ENCODE results near the gene SORBS1. TPM values are rescaled to one million over a fixed set of nuclear protein-coding genes. Genes with fewer than 3 reads are reported as not detected.

Gene SORBS1
- polyA plus RNA-seq, 1 donor from 2014 or later, result 39.5 TPM

- Histone ChIP-seq H3K4me3 (ENCODE audit: low read length) (no peak overlapping the region), H3K27ac (ENCODE audit: low read length) (no peak overlapping the region), H3F3A (ENCODE audit: insufficient read depth, low read length, poor library complexity, severe bottlenecking) (no peaks in the 10 kb centered on the region), H3K9me3 (ENCODE audit: low read length) (no peaks in the 10 kb centered on the region), H3K36me3 (ENCODE audit: insufficient read depth, low read length) (no peaks in the 10 kb centered on the region), H3K4me2 (ENCODE audit: low read length) (no peak overlapping the region), H4K20me1 (ENCODE audit: insufficient read depth) (no peaks in the 10 kb centered on the region), H3K9me2 (ENCODE audit: insufficient read depth, low read length) (no peaks in the 10 kb centered on the region), H3K9ac (ENCODE audit: low read length) (no peak overlapping the region), H2AFZ (ENCODE audit: low read depth, low read length) (no peak overlapping the region), H3K79me2 (replicated peaks; ENCODE audit: insufficient read depth, low read length) (no peaks in the 10 kb centered on the region), H3K27me3 (ENCODE audit: insufficient read depth, low read depth, low read length) (no peaks in the 10 kb centered on the region)
- TF ChIP-seq POLR2AphosphoS5 (IDR thresholded peaks at IDR 0.05) (no peak), REST (IDR thresholded peaks at IDR 0.05; ENCODE audit: borderline replicate concordance) (no peak), EZH2 (IDR thresholded peaks at IDR 0.05; ENCODE audit: borderline replicate concordance, insufficient read depth, low read length, poor library complexity, severe bottlenecking) (no peak), MXI1 (conservative IDR thresholded peaks at IDR 0.05; ENCODE audit: poor library complexity, severe bottlenecking) (no peak), CTCF (IDR thresholded peaks at IDR 0.05; ENCODE audit: poor library complexity, severe bottlenecking) (no peak), RAD21 (conservative IDR thresholded peaks at IDR 0.05) (no peak), SMC3 (conservative IDR thresholded peaks at IDR 0.05; ENCODE audit: poor library complexity) (no peak), TAF1 (IDR thresholded peaks at IDR 0.05; ENCODE audit: low read depth) (no peak), EP300 (conservative IDR thresholded peaks at IDR 0.05; ENCODE audit: poor library complexity, severe bottlenecking) (no peak)
These were observed 67.3 kb downstream of the SORBS1 start for GRCh38 chr10:95493862-95494261.

- Histone ChIP-seq H3K9me2 (ENCODE audit: insufficient read depth, low read length) (no peaks in the 10 kb centered on the region), H3K9ac (ENCODE audit: low read length) (no peak overlapping the region), H3K27me3 (ENCODE audit: insufficient read depth, low read depth, low read length) (no peaks in the 10 kb centered on the region), H2AFZ (ENCODE audit: low read depth, low read length) (no peak overlapping the region), H3K27ac (ENCODE audit: low read length) (no peak overlapping the region), H3K36me3 (ENCODE audit: insufficient read depth, low read length) (no peaks in the 10 kb centered on the region), H4K20me1 (ENCODE audit: insufficient read depth) (no peaks in the 10 kb centered on the region), H3F3A (ENCODE audit: insufficient read depth, low read length, poor library complexity, severe bottlenecking) (no peaks in the 10 kb centered on the region), H3K4me2 (ENCODE audit: low read length) (no peak overlapping the region), H3K79me2 (replicated peaks; ENCODE audit: insufficient read depth, low read length) (no peaks in the 10 kb centered on the region), H3K9me3 (ENCODE audit: low read length) (no peaks in the 10 kb centered on the region), H3K4me3 (ENCODE audit: low read length) (no peak overlapping the region)
- TF ChIP-seq SMC3 (conservative IDR thresholded peaks at IDR 0.05; ENCODE audit: poor library complexity) (no peak), MXI1 (conservative IDR thresholded peaks at IDR 0.05; ENCODE audit: poor library complexity, severe bottlenecking) (no peak), REST (IDR thresholded peaks at IDR 0.05; ENCODE audit: borderline replicate concordance) (no peak), EZH2 (IDR thresholded peaks at IDR 0.05; ENCODE audit: borderline replicate concordance, insufficient read depth, low read length, poor library complexity, severe bottlenecking) (no peak), POLR2AphosphoS5 (IDR thresholded peaks at IDR 0.05) (no peak), CTCF (IDR thresholded peaks at IDR 0.05; ENCODE audit: poor library complexity, severe bottlenecking) (no peak), EP300 (conservative IDR thresholded peaks at IDR 0.05; ENCODE audit: poor library complexity, severe bottlenecking) (no peak)
These were observed 73.2 kb downstream of the SORBS1 start for GRCh38 chr10:95487994-95488393.

All from neural cell (in vitro differentiated cells).